GM10847 (cell line): ENCODE measurements around the gene BAK1.

Experiments
- POLR2A ChIP-seq: IDR thresholded peaks from 2 replicates; pipeline ENCODE4 v1.6.1; 2011; ENCODE audit not compliant: insufficient read length; ENCODE audit errors: extremely low read depth

BAK1 gene

DNA sequence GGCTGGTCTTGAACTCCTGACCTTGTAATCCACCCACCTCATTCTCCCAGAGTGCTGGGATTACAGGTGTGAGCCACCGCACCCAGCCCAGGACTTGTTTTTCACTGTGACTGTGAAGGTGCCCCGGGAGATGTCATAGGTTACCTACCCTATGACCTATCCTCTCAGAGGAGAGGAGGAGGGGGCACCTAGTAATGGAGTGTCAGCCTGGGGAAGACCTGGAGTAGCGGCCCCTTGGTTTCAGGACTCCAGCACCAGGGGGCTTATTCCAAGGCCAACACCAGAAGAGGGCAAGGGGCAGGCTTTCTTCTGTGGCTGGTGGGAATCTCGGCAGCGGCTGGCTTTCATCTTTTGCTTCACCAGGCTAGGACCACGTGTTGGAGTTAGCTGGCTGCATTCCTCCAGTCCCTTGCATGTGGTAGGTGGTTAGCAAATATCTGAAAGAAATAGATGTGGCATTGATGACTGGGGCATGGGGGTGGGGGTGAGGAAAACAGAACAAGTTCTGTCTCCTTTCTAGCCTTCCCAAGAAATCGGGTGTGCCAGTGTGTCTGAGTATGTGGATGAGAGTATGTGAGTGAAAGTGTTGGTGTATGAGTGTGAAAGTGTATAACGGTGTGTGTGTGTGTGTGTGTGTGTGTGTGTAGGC, 33.2 kb upstream of the BAK1 start:
- TF ChIP-seq POLR2A, result no peak

GRCh38 chr6:33610779-33611732, 31.0 kb upstream of the BAK1 start:
- no peak for TF ChIP-seq POLR2A

- TF ChIP-seq POLR2A, result no peak
Observed at GRCh38 chr6:33610067-33610466, 30.0 kb upstream of the BAK1 start.

DNA sequence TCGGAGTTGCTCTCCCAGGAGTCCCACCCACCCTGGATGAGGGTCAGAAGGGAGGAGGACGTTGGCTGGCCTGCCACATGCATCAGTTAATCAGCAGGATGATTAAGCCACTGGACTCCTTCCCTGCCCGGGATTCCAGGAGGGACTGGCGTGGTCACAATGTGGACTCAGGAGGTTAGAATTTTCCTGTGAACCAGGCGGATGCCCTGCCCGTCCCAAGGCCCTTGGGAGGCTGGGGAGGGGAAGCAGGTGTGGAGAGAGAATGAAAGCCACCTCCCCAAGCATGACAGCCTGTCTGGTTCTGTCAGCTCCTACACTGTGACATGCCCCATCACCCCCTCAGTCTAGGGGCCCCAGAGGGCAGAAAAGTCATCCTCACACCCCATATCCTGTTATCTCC, 29.5 kb upstream of the BAK1 start:
- TF ChIP-seq POLR2A, result no peak

- TF ChIP-seq POLR2A, result no peak
Observed at GRCh38 chr6:33609019-33609418, 28.9 kb upstream of the BAK1 start.

DNA sequence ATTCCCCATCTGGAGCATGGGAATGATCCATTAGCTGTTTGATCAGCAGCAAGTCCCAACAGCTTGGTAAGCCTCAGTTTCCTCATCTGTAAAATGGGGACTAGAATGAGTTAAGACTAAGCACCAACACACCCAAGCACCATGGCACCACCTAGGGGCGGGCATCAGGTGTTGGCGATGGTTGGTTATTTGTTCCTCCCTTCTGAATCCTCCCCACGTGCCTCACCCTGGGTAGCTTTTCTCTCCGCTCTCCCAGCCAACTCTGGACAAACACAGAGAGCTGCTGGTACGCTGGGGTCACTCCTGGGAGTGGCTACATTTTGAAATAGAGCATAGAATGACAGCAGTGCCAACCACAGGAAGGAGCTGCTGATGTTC, 27.7 kb upstream of the BAK1 start:
- no peak for TF ChIP-seq POLR2A

- no peak for TF ChIP-seq POLR2A
Observed at GRCh38 chr6:33607126-33607783, 27.2 kb upstream of the BAK1 start.

- no peak for TF ChIP-seq POLR2A
Observed at GRCh38 chr6:33606642-33607041, 26.6 kb upstream of the BAK1 start.

- TF ChIP-seq POLR2A, result no peak
Observed at GRCh38 chr6:33604941-33605854, 25.1 kb upstream of the BAK1 start.

DNA sequence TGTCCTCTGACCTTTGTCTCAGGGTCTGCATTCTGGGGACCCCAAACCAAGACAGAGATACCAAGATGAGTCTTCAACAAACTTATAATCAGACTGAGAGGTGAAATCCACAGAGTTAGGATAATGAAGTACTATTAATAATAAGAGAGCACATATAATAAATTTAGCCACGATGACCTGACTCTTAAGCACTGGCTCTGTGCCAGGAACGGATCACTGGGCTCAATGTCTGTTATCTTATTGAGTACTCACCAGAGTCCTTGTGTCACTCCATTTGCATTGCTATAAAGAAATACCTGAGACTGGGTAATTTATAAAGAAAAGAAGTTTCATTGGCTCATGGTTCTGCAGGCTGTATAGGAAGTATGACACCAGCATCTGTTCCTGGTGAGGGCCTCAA, 22.1 kb upstream of the BAK1 start:
- no peak for TF ChIP-seq POLR2A

- TF ChIP-seq POLR2A, result no peak
Observed at GRCh38 chr6:33600761-33601160, 20.7 kb upstream of the BAK1 start.

DNA sequence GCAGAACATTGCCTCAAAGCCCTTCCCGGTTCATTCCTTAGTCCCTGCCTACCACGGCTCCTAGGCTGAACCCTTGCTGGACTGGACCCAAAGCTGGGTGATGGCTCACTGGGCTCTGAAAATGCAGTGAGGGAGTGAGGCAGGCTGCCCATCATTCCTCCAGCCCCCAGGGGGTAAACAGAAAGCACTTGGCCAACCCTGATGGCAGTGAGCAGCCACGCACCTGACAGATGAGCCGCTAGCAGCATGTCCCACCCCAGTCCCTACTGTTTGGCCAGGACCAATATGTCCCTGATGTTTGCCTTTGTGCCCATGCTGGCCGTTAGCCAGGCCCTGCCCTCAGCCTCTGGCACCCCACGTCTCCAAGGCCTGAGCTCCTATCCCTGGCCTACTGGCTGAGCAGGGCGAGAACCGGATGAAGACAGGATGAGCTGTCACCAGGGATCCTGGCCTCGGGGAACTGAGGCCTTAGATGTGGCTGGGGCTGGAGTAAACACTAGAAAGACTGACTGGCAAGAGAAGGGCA, 19.4 kb upstream of the BAK1 start:
- TF ChIP-seq POLR2A, result no peak

- no peak for TF ChIP-seq POLR2A
Observed at GRCh38 chr6:33597551-33598322, 17.7 kb upstream of the BAK1 start.
